ENCODE data around the gene MUSTN1. TPM values are rescaled to one million over a fixed set of nuclear protein-coding genes. Genes with fewer than 3 reads are reported as not detected.

The MUSTN1 gene
- total and polyA plus RNA-seq, 2 experiments from 2014 or later: 1.2 to 1.4 TPM

DNA sequence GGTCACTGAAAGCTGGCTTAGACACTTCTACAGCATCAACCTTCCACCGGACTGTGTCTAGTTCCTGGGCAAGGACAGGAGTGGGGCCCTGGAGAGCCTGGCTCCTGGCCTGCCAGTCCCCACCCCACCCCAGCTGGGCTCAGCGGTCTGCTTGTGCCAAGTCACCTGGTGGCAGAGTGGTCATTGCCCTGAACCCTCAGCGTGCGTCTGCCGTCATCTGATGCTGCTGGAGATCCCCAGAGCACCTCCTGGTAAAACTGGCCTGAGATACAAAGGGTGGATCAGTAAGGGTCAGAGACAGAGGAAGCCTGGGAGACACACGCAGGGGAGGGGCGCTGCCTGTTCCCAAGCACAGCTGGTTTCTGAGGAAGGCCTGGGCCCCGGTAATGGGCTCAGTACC is 21.0 kb downstream of the MUSTN1 start:
- Histone ChIP-seq H3F3A (replicated peaks; ENCODE audit: low read depth) (no peaks in the 10 kb centered on the region), H3K4me3 (no peak overlapping the region), H3K9me2 (ENCODE audit: insufficient read depth) (0 out of 2 replicates have a peak, but pooled peaks cover 4% of the 10 kb centered on the region), H3K36me3 (ENCODE audit: insufficient read depth) (no peaks in the 10 kb centered on the region), H3K4me2 (no peak overlapping the region), H2AFZ (no peak overlapping the region), H3K27ac (ENCODE audit: low read depth) (no peak overlapping the region), H3K79me2 (replicated peaks; ENCODE audit: insufficient read depth) (no peaks in the 10 kb centered on the region), H3K4me1 (ENCODE audit: insufficient read depth) (no peaks in the 10 kb centered on the region), H3K27me3 (ENCODE audit: insufficient read depth) (no peaks in the 10 kb centered on the region), H4K20me1 (replicated peaks; ENCODE audit: insufficient read depth) (no peaks in the 10 kb centered on the region)
- TF ChIP-seq EZH2 (IDR thresholded peaks at IDR 0.05; ENCODE audit: low read depth, unreplicated experiment): no peak
- TF ChIP-seq, protein P1, sequence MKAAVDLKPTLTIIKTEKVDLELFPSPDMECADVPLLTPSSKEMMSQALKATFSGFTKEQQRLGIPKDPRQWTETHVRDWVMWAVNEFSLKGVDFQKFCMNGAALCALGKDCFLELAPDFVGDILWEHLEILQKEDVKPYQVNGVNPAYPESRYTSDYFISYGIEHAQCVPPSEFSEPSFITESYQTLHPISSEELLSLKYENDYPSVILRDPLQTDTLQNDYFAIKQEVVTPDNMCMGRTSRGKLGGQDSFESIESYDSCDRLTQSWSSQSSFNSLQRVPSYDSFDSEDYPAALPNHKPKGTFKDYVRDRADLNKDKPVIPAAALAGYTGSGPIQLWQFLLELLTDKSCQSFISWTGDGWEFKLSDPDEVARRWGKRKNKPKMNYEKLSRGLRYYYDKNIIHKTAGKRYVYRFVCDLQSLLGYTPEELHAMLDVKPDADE (IDR thresholded peaks at IDR 0.05): no peak
- no peak for TF ChIP-seq ZNF331 (CRISPR knock-in tag; IDR thresholded peaks at IDR 0.05; ENCODE audit: low read depth)
- TF ChIP-seq POLR2AphosphoS5 (IDR thresholded peaks at IDR 0.05; ENCODE audit: low read depth): no peak
- TF ChIP-seq ZNF114 (CRISPR knock-in tag; IDR thresholded peaks at IDR 0.05): no peak
- TF ChIP-seq, protein P2, sequence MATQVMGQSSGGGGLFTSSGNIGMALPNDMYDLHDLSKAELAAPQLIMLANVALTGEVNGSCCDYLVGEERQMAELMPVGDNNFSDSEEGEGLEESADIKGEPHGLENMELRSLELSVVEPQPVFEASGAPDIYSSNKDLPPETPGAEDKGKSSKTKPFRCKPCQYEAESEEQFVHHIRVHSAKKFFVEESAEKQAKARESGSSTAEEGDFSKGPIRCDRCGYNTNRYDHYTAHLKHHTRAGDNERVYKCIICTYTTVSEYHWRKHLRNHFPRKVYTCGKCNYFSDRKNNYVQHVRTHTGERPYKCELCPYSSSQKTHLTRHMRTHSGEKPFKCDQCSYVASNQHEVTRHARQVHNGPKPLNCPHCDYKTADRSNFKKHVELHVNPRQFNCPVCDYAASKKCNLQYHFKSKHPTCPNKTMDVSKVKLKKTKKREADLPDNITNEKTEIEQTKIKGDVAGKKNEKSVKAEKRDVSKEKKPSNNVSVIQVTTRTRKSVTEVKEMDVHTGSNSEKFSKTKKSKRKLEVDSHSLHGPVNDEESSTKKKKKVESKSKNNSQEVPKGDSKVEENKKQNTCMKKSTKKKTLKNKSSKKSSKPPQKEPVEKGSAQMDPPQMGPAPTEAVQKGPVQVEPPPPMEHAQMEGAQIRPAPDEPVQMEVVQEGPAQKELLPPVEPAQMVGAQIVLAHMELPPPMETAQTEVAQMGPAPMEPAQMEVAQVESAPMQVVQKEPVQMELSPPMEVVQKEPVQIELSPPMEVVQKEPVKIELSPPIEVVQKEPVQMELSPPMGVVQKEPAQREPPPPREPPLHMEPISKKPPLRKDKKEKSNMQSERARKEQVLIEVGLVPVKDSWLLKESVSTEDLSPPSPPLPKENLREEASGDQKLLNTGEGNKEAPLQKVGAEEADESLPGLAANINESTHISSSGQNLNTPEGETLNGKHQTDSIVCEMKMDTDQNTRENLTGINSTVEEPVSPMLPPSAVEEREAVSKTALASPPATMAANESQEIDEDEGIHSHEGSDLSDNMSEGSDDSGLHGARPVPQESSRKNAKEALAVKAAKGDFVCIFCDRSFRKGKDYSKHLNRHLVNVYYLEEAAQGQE (IDR thresholded peaks at IDR 0.05; ENCODE audit: unreplicated experiment): no peak
- TF ChIP-seq NANOG (IDR thresholded peaks at IDR 0.05; ENCODE audit: borderline replicate concordance): no peak
- TF ChIP-seq JUNB (IDR thresholded peaks at IDR 0.05; ENCODE audit: unreplicated experiment): no peak
- TF ChIP-seq, protein P3, sequence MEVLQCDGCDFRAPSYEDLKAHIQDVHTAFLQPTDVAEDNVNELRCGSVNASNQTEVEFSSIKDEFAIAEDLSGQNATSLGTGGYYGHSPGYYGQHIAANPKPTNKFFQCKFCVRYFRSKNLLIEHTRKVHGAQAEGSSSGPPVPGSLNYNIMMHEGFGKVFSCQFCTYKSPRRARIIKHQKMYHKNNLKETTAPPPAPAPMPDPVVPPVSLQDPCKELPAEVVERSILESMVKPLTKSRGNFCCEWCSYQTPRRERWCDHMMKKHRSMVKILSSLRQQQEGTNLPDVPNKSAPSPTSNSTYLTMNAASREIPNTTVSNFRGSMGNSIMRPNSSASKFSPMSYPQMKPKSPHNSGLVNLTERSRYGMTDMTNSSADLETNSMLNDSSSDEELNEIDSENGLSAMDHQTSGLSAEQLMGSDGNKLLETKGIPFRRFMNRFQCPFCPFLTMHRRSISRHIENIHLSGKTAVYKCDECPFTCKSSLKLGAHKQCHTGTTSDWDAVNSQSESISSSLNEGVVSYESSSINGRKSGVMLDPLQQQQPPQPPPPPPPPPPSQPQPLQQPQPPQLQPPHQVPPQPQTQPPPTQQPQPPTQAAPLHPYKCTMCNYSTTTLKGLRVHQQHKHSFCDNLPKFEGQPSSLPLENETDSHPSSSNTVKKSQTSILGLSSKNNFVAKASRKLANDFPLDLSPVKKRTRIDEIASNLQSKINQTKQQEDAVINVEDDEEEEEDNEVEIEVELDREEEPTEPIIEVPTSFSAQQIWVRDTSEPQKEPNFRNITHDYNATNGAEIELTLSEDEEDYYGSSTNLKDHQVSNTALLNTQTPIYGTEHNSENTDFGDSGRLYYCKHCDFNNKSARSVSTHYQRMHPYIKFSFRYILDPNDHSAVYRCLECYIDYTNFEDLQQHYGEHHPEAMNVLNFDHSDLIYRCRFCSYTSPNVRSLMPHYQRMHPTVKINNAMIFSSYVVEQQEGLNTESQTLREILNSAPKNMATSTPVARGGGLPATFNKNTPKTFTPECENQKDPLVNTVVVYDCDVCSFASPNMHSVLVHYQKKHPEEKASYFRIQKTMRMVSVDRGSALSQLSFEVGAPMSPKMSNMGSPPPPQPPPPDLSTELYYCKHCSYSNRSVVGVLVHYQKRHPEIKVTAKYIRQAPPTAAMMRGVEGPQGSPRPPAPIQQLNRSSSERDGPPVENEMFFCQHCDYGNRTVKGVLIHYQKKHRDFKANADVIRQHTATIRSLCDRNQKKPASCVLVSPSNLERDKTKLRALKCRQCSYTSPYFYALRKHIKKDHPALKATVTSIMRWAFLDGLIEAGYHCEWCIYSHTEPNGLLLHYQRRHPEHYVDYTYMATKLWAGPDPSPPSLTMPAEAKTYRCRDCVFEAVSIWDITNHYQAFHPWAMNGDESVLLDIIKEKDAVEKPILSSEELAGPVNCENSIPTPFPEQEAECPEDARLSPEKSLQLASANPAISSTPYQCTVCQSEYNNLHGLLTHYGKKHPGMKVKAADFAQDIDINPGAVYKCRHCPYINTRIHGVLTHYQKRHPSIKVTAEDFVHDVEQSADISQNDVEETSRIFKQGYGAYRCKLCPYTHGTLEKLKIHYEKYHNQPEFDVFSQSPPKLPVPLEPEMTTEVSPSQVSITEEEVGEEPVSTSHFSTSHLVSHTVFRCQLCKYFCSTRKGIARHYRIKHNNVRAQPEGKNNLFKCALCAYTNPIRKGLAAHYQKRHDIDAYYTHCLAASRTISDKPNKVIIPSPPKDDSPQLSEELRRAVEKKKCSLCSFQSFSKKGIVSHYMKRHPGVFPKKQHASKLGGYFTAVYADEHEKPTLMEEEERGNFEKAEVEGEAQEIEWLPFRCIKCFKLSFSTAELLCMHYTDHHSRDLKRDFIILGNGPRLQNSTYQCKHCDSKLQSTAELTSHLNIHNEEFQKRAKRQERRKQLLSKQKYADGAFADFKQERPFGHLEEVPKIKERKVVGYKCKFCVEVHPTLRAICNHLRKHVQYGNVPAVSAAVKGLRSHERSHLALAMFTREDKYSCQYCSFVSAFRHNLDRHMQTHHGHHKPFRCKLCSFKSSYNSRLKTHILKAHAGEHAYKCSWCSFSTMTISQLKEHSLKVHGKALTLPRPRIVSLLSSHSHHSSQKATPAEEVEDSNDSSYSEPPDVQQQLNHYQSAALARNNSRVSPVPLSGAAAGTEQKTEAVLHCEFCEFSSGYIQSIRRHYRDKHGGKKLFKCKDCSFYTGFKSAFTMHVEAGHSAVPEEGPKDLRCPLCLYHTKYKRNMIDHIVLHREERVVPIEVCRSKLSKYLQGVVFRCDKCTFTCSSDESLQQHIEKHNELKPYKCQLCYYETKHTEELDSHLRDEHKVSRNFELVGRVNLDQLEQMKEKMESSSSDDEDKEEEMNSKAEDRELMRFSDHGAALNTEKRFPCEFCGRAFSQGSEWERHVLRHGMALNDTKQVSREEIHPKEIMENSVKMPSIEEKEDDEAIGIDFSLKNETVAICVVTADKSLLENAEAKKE (CRISPR knock-in tag; IDR thresholded peaks at IDR 0.05): no peak
- TF ChIP-seq CREB1 (CRISPR knock-in tag; IDR thresholded peaks at IDR 0.05; ENCODE audit: low read depth): no peak
- no peak overlapping the region for H3K4me3 Mint-ChIP-seq
- H3K27me3 Mint-ChIP-seq (ENCODE audit: insufficient read depth, low read depth, poor library complexity): peaks cover 13% of the 10 kb centered on the region
- peaks cover 3% of the 10 kb centered on the region; the same call in 1 of the 3 replicates for H3K4me1 Mint-ChIP-seq
- no peaks in the 10 kb centered on the region for H3K9me3 Mint-ChIP-seq
- ATAC-seq (no peak), DNase-seq (ENCODE audit: low spot score) (no peak)
- H3K27ac Mint-ChIP-seq: no peak overlapping the region
- H3K36me3 Mint-ChIP-seq (ENCODE audit: low read depth): no peaks in the 10 kb centered on the region

Measured in GM23338 (cell line).